CD4-positive, alpha-beta T cell treated with Interleukin-15 for 1 hour (primary cell): ENCODE data around the gene HSPA5.
"Not testable (repeated sequence)": the region's sequence is repeated elsewhere in the genome, so short reads cannot be mapped to it uniquely, and the experiment has no call there.

ENCODE experiments used
- DNase-seq: peaks from one replicate; pipeline ENCODE4 v3.0.0-alpha.2; 2020

The HSPA5 gene

GRCh38 chr9:125241000-125241862, at the start of gene HSPA5:
Gene HSPA5, minus strand, starts transcription at chr9:125241343. Its CDS starts 217 bp downstream, at chr9:125241126.
- peak; percentile 100 for DNase-seq

GRCh38 chr9:125286935-125287433, 45.8 kb upstream of the HSPA5 start:
- not testable (repeated sequence) for DNase-seq

GRCh38 chr9:125284855-125285254, 43.7 kb upstream of the HSPA5 start:
- DNase-seq, result no peak

- DNase-seq, result no peak
Observed at GRCh38 chr9:125280945-125281344, 39.8 kb upstream of the HSPA5 start.

- no peak for DNase-seq
Observed at GRCh38 chr9:125277411-125277810, 36.3 kb upstream of the HSPA5 start.

GRCh38 chr9:125276771-125277170, 35.6 kb upstream of the HSPA5 start:
- no peak for DNase-seq

GRCh38 chr9:125272697-125273096, 31.6 kb upstream of the HSPA5 start:
- no peak for DNase-seq

GRCh38 chr9:125271081-125271480, 29.9 kb upstream of the HSPA5 start:
- DNase-seq, result no peak

- no peak for DNase-seq
Observed at GRCh38 chr9:125269014-125269397, 27.9 kb upstream of the HSPA5 start.

GRCh38 chr9:125268394-125269013, 27.4 kb upstream of the HSPA5 start:
- DNase-seq, result no peak

- peak; percentile 40 for DNase-seq
Observed at GRCh38 chr9:125264068-125264467, 22.9 kb upstream of the HSPA5 start.

- peak; percentile 17 for DNase-seq
Observed at GRCh38 chr9:125262294-125262991, 21.3 kb upstream of the HSPA5 start.

- peak; percentile 93 for DNase-seq
Observed at GRCh38 chr9:125261501-125262293, 20.6 kb upstream of the HSPA5 start, which contains the start of gene GAPVD1. Gene GAPVD1, plus strand, starts transcription at chr9:125261826. Its CDS starts 37,096 bp downstream, at chr9:125298922.

GRCh38 chr9:125260561-125260960, 19.4 kb upstream of the HSPA5 start:
- DNase-seq, result no peak

- DNase-seq, result no peak
Observed at GRCh38 chr9:125258832-125259534, 17.8 kb upstream of the HSPA5 start.

GRCh38 chr9:125258160-125258785, 17.1 kb upstream of the HSPA5 start:
- no peak for DNase-seq

- DNase-seq, result no peak
Observed at GRCh38 chr9:125255781-125256391, 14.7 kb upstream of the HSPA5 start.

- DNase-seq, result no peak
Observed at GRCh38 chr9:125254231-125254630, 13.1 kb upstream of the HSPA5 start.

- DNase-seq, result no peak
Observed at GRCh38 chr9:125246261-125246667, 5.1 kb upstream of the HSPA5 start.

GRCh38 chr9:125243792-125244260, 2.7 kb upstream of the HSPA5 start:
- DNase-seq, result no peak
